GM19324 (cell line): Measurements from ENCODE around the gene PHF3.

ENCODE experiments used
- ATAC-seq: cut with Tn5 transposase; IDR thresholded peaks from one replicate; pipeline ENCODE4 v1.9.1; 2021; ENCODE audit warnings: mild to moderate bottlenecking, moderate library complexity; ENCODE audit not compliant: unreplicated experiment, low FRiP score

The PHF3 gene

DNA sequence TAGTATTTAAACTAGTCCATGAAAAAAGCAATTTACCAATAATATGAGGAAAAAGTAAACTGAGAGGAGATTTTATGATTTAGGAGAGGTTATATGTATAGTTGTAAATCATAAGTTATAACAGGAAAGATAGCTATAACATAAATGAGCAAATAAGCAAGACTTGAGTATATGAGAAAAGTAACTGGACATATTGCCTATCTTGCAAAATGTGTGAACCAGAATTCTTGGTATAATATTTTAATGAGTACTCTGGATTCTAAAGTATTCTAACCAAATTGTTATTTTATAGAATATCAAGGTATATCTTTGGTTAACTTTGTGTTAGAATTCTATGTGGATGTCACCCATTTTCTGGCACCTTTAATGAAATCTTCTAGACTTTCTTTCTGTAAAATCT lies 124.6 kb downstream of the PHF3 start:
- no peak for ATAC-seq

- ATAC-seq = no peak
Measured at GRCh38 chr6:63764318-63764916, 128.8 kb downstream of the PHF3 start.
